Hypothalamus (tissue), 51 donors: ENCODE results near the gene ELOVL6.
"Not testable (repeated sequence)": the region's sequence is repeated elsewhere in the genome, so short reads cannot be mapped to it uniquely, and the experiment has no call there.

Experiments used
- DNase-seq, 51 donors: peaks; one replicate each; lab custom pipeline; 2025; lab: John Stamatoyannopoulos, UW

Gene ELOVL6

GRCh38 chr4:110042545-110043517, 155.6 kb downstream of the ELOVL6 start:
- no peak for DNase-seq

- DNase-seq: no peak
Observed at GRCh38 chr4:110041735-110042134, 156.7 kb downstream of the ELOVL6 start.

GRCh38 chr4:110039164-110039563, 159.3 kb downstream of the ELOVL6 start:
- not testable (repeated sequence) for DNase-seq

GRCh38 chr4:110034026-110034393, 164.4 kb downstream of the ELOVL6 start:
- DNase-seq: no peak

GRCh38 chr4:110033355-110034025, 164.9 kb downstream of the ELOVL6 start:
- no peak for DNase-seq

- no peak for DNase-seq
Observed at GRCh38 chr4:110032603-110033002, 165.8 kb downstream of the ELOVL6 start.

- DNase-seq: no peak
Observed at GRCh38 chr4:110025718-110026117, 172.7 kb downstream of the ELOVL6 start.

GRCh38 chr4:110025056-110025455, 173.4 kb downstream of the ELOVL6 start:
- DNase-seq: no peak

GRCh38 chr4:110022457-110022856, 176.0 kb downstream of the ELOVL6 start:
- no peak for DNase-seq

GRCh38 chr4:110020646-110021443, 177.6 kb downstream of the ELOVL6 start:
- no peak for DNase-seq

- no peak for DNase-seq
Observed at GRCh38 chr4:110020139-110020538, 178.3 kb downstream of the ELOVL6 start.

- DNase-seq: no peak
Observed at GRCh38 chr4:110019153-110019552, 179.3 kb downstream of the ELOVL6 start.

- DNase-seq: no peak
Observed at GRCh38 chr4:110014233-110014632, 184.2 kb downstream of the ELOVL6 start.

GRCh38 chr4:110012917-110013316, 185.5 kb downstream of the ELOVL6 start:
- DNase-seq: no peak

- DNase-seq: no peak
Observed at GRCh38 chr4:110010797-110011196, 187.6 kb downstream of the ELOVL6 start.

- no peak for DNase-seq
Observed at GRCh38 chr4:110009550-110009949, 188.9 kb downstream of the ELOVL6 start.

- no peak for DNase-seq
Observed at GRCh38 chr4:110008540-110008939, 189.9 kb downstream of the ELOVL6 start.

GRCh38 chr4:110007217-110007616, 191.2 kb downstream of the ELOVL6 start:
- no peak for DNase-seq

- DNase-seq: peak in 3 of 51 donors; percentile 10 to 48 (median 16)
Observed at GRCh38 chr4:110005461-110006056, 192.9 kb downstream of the ELOVL6 start.

GRCh38 chr4:110004556-110004955, 193.9 kb downstream of the ELOVL6 start:
- DNase-seq: no peak
